Right kidney (tissue), 9 donors: ENCODE measurements around the gene GOLGA6L26.
"Not testable (repeated sequence)": the region's sequence is repeated elsewhere in the genome, so short reads cannot be mapped to it uniquely, and the experiment has no call there.

Experiments used
- DNase-seq: peaks from one replicate; pipeline ENCODE4 v3.0.0-alpha.2; 2016
- long read RNA-seq, 8 donors: transcript quantifications; one replicate each; lab custom pipeline, GENCODE V29; 2026

The GOLGA6L26 gene, protein sequence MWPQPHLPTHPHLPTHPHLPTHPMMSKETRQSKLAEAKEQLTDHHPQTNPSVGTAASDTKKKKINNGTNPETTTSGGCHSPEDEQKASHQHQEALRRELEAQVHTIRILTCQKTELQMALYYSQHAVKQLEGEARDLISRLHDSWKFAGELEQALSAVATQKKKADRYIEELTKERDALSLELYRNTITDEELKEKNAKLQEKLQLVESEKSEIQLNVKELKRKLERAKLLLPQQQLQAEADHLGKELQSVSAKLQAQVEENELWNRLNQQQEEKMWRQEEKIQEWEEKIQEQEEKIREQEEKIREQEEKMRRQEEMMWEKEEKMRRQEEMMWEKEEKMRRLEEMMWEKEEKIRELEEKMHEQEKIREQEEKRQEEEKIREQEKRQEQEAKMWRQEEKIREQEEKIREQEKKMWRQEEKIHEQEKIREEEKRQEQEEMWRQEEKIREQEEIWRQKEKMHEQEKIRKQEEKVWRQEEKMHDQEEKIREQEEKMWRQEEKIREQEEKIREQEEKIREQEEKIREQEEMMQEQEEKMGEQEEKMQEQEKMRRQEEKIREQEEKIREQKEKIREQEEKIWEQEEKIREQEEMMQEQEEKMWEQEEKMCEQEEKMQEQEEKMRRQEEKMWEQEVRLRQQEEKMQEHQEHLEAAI
- long read RNA-seq, donor 1 = 0 reads
- long read RNA-seq, donor 2 = 0 reads
- long read RNA-seq, donor 3 = 0 reads
- long read RNA-seq, donor 4 = 0 reads
- long read RNA-seq, donor 5 = 0 reads
- long read RNA-seq, donor 6 = 0 reads
- long read RNA-seq, donor 7 = 0 reads
- long read RNA-seq, donor 8 = 0 reads

GRCh38 chr15:23334096-23334495 is at the start of gene GOLGA6L26:
TSS of gene GOLGA6L26 (minus strand) at chr15:23334196. CDS start at chr15:23334135, 61 bp downstream.
- not testable (repeated sequence) for DNase-seq

DNA sequence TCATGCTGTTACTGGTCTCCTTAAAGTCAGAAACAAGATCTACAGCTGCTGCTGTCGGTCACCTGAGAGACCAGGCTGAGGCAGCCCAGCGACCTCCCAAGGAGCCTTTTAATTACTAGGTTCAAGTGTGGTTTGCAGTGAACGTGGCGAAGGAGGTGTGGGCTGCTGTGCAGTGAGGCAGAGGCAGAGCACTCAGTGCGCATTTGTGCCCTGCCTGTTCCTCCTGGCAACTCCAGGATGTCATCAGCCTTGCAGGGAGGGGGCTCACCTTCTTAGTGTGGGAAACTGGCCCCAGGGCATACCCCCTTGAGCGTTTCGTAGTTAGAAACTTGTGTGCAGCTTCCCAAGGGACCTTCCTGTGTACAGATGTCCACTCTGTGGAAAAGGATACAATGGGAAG is 47.2 kb upstream of the GOLGA6L26 start:
- not testable (repeated sequence) for DNase-seq

- not testable (repeated sequence) for DNase-seq
These were observed 46.7 kb upstream of the GOLGA6L26 start for GRCh38 chr15:23380700-23381099.

GRCh38 chr15:23378946-23379345 is 45.0 kb upstream of the GOLGA6L26 start:
- not testable (repeated sequence) for DNase-seq

DNA sequence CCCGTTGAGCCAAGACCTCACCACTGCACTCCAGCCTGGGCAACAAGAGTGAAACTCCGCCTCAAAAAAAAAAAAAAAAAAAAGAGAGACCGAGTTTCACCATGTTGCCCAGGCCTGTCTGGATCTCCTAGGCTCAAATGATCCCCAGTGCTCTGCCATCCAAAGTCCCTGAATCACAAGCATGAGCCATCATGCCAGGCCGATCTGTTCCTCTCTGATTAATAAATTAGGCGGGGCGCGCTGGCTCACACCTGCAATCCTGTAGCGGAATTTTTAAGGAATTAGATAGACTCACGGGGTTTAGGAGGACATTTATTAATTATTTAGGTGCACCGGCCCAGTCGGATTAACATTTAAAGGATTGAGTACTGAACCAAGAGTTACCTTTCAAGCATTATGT is 40.2 kb upstream of the GOLGA6L26 start:
- DNase-seq = not testable (repeated sequence)

GRCh38 chr15:23372891-23373600 is 39.0 kb upstream of the GOLGA6L26 start:
- DNase-seq = not testable (repeated sequence)

GRCh38 chr15:23372284-23372683 is 38.3 kb upstream of the GOLGA6L26 start:
- no peak for DNase-seq

- not testable (repeated sequence) for DNase-seq
These were observed 37.9 kb upstream of the GOLGA6L26 start for GRCh38 chr15:23371868-23372267.

- DNase-seq = not testable (repeated sequence)
These were observed 37.1 kb upstream of the GOLGA6L26 start for GRCh38 chr15:23371134-23371533.

- DNase-seq = no peak
These were observed 36.6 kb upstream of the GOLGA6L26 start for GRCh38 chr15:23370578-23370977.

- DNase-seq = not testable (repeated sequence)
These were observed 30.3 kb upstream of the GOLGA6L26 start for GRCh38 chr15:23364261-23364660.

DNA sequence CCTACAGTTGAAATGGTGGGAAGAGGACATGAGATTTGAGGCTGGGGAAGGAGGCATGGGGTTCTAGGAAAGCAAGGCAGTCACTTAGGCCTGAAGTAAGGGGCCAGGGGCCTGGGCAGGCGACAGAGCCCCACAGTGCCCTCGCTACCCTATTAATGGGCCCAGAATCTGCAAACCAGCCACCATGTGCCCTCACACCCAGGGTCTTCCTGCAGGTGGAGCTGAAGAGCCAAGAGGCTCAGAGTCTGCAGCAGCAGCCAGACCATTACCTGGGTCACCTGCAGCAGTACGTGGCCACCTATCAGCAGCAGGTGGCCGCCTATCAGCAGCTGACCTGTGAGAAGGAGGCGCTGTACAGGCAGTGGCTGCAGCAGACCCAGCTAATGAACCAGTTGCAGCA is 28.6 kb upstream of the GOLGA6L26 start:
- DNase-seq = not testable (repeated sequence)

- not testable (repeated sequence) for DNase-seq
These were observed 20.5 kb upstream of the GOLGA6L26 start, which contains the start of gene GOLGA8S for GRCh38 chr15:23354448-23354847. TSS of gene GOLGA8S (plus strand) at chr15:23354748. CDS start at chr15:23354810, 62 bp downstream.

DNA sequence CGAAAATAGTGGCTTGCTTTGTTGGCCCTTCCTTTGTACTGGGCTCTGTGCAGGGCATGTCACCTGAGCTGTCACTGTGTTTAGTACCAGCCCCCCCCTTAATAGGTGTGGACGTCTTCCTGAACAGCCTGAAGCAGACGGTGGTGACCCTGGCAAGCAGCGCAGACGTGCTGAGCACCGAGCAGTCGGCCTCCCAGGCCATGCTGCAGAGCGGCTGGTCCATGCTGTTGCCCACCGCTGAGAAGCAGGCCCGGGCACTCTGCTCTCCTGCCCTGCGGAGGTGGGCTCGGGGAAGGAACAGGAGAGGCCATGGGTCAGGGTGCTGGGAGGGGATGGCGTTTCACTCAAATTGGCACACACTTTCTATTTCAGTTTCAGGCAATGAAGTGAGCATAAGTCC is 22.8 kb downstream of the GOLGA6L26 start:
- not testable (repeated sequence) for DNase-seq

- not testable (repeated sequence) for DNase-seq
These were observed 28.1 kb downstream of the GOLGA6L26 start for GRCh38 chr15:23305921-23306320.

DNA sequence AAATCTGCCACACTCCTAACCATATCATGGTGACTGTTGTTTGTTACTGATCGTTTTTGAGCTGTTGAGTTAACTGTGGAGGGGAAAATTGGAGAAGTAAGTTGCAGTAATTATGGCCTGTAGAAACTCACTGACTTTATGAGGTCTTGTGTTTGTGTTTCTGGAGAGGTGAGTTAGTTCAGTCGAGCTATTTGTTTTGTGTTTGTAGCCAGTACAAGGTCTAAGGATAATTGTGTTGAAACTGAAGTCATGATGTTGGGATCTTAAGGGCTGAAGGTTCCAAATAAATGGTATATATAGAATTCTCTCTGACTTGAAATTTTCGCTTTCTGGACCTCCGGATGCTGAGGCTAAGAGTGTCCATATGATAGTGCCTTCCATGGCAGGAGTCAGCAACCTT is 29.2 kb downstream of the GOLGA6L26 start:
- not testable (repeated sequence) for DNase-seq

DNA sequence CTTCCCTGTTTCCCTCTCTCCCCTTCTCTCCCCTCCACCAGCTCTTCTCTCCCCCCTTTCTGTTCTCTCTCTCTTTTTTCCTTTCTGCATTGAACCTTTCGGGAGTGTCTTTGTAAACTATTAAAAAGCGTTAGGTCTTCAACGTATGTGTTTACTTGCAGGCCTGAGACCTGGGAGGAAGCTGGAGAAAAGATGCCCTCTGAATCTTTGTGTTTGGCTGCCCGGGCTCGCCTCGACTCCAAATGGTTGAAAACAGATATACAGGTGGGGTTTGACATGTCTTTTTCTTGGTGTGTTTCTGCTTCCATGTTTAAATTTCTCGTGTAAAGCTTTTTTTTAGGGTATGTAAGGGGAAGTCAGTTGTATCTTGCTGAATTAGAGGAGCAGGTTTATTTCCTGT is 29.7 kb downstream of the GOLGA6L26 start:
- peak; percentile 30 for DNase-seq

GRCh38 chr15:23303654-23304053 is 30.3 kb downstream of the GOLGA6L26 start:
- DNase-seq = not testable (repeated sequence)

GRCh38 chr15:23303246-23303645 is 30.8 kb downstream of the GOLGA6L26 start:
- DNase-seq = not testable (repeated sequence)
